Stimulated activated CD4-positive, alpha-beta T cell treated with anti-CD3 and anti-CD28 coated beads, Interleukin-1b, Interleukin-23, amount 100 ng/mL, for 24 hours (primary cell): Measurements from ENCODE around the gene PRKAB1.

ENCODE experiments used
- DNase-seq, 4 experiments: peaks; one replicate each; pipeline ENCODE4 v3.0.0-alpha.2; 2020; ENCODE audit warnings: low read depth in 4 of 4, low spot score in 1 of 4

PRKAB1 gene

GRCh38 chr12:119710965-119711551 is 43.1 kb downstream of the PRKAB1 start:
- no peak for DNase-seq

- no peak for DNase-seq
Observed at GRCh38 chr12:119711693-119712092, 43.8 kb downstream of the PRKAB1 start.

- no peak for DNase-seq
Observed at GRCh38 chr12:119712721-119713120, 44.8 kb downstream of the PRKAB1 start.

- DNase-seq, result no peak
Observed at GRCh38 chr12:119713551-119714031, 45.7 kb downstream of the PRKAB1 start.

GRCh38 chr12:119714614-119715267 is 46.8 kb downstream of the PRKAB1 start:
- no peak for DNase-seq

GRCh38 chr12:119715268-119715620 is 47.3 kb downstream of the PRKAB1 start:
- no peak for DNase-seq

- no peak for DNase-seq
Observed at GRCh38 chr12:119718141-119718540, 50.2 kb downstream of the PRKAB1 start.

- no peak for DNase-seq
Observed at GRCh38 chr12:119720349-119720748, 52.4 kb downstream of the PRKAB1 start.

GRCh38 chr12:119721306-119721705 is 53.4 kb downstream of the PRKAB1 start:
- no peak for DNase-seq

- no peak for DNase-seq
Observed at GRCh38 chr12:119725523-119725922, 57.6 kb downstream of the PRKAB1 start.

- DNase-seq, result no peak
Observed at GRCh38 chr12:119727600-119728443, 59.9 kb downstream of the PRKAB1 start.

- DNase-seq, result no peak
Observed at GRCh38 chr12:119728444-119728745, 60.5 kb downstream of the PRKAB1 start.

- DNase-seq, result no peak
Observed at GRCh38 chr12:119729871-119730270, 61.9 kb downstream of the PRKAB1 start.

GRCh38 chr12:119730381-119730780 is 62.4 kb downstream of the PRKAB1 start:
- DNase-seq, result no peak
